HL-60 (cell line): ENCODE results near the gene MBTD1.

Experiments
- DNase-seq, 2 experiments: peaks; one replicate each; pipeline ENCODE4 v3.0.0-alpha.2; 2010 to 2020; ENCODE audit warnings: low read depth in 1 of 2, low spot score in 1 of 2
- H3K27ac ChIP-seq: fragments of 250-450 bp; sonication (Bioruptor Pico); replicated peaks from 2 replicates; pipeline ENCODE4 v1.5.1; 2020; ENCODE audit warnings: mild to moderate bottlenecking, moderate library complexity
- H3K27me3 ChIP-seq: fragments of 250-450 bp; sonication (Bioruptor Pico); 2 replicates; pipeline ENCODE4 v1.5.1; 2021; ENCODE audit warnings: mild to moderate bottlenecking, moderate library complexity; ENCODE audit not compliant: insufficient read depth, poor library complexity, severe bottlenecking
- H3K4me3 ChIP-seq: replicated peaks from 2 replicates; pipeline ENCODE4 v1.5.1; 2011; ENCODE audit warnings: mild to moderate bottlenecking, control low read depth, low read length; ENCODE audit not compliant: insufficient read depth
- GABPA ChIP-seq: IDR thresholded peaks from 2 replicates; pipeline ENCODE4 v1.6.1; 2012; ENCODE audit warnings: low read depth
- POLR2AphosphoS5 ChIP-seq: IDR thresholded peaks from 2 replicates; pipeline ENCODE4 v1.6.1; 2012; ENCODE audit warnings: low read depth
- SPI1 ChIP-seq: IDR thresholded peaks from 2 replicates; pipeline ENCODE4 v1.6.1; 2012; ENCODE audit warnings: low read depth, mild to moderate bottlenecking, borderline replicate concordance
- TF ChIP-seq, protein P1 (sequence below): IDR thresholded peaks from one replicate; pipeline ENCODE4 v1.5.1; 2011; ENCODE audit warnings: low read length, control low read depth, inconsistent platforms; ENCODE audit not compliant: insufficient read depth
- TF ChIP-seq, protein P2 (sequence below): IDR thresholded peaks from 2 replicates; pipeline ENCODE4 v1.6.1; 2012; ENCODE audit warnings: low read depth; ENCODE audit not compliant: insufficient replicate concordance

Gene MBTD1

DNA sequence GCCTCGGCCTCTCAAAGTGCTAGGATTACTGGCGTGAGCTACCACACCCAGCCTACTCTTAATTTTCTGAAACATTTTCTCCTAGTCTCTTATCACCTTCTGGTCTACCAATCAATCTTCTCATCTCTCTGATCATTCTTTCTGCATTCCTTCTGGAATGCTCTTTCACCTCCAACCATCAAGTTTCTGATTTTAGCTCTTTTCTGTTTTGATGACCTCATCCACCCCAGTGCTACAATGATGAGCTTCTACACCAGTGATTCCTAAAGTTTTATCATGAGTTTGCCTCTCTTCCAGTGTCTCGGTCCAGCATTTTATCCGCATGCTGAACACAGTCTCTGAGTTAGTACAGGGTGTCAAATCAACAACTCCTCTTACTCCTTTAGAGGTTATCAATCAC, 62.1 kb downstream of the MBTD1 start:
- Histone ChIP-seq H3K27ac (no peak overlapping the region), H3K27me3 (no peaks in the 10 kb centered on the region), H3K4me3 (no peak overlapping the region)
- DNase-seq, result no peak
- TF ChIP-seq SPI1 (no peak), POLR2AphosphoS5 (no peak), GABPA (no peak)
- TF ChIP-seq, protein P1, sequence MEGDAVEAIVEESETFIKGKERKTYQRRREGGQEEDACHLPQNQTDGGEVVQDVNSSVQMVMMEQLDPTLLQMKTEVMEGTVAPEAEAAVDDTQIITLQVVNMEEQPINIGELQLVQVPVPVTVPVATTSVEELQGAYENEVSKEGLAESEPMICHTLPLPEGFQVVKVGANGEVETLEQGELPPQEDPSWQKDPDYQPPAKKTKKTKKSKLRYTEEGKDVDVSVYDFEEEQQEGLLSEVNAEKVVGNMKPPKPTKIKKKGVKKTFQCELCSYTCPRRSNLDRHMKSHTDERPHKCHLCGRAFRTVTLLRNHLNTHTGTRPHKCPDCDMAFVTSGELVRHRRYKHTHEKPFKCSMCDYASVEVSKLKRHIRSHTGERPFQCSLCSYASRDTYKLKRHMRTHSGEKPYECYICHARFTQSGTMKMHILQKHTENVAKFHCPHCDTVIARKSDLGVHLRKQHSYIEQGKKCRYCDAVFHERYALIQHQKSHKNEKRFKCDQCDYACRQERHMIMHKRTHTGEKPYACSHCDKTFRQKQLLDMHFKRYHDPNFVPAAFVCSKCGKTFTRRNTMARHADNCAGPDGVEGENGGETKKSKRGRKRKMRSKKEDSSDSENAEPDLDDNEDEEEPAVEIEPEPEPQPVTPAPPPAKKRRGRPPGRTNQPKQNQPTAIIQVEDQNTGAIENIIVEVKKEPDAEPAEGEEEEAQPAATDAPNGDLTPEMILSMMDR, result no peak
- TF ChIP-seq, protein P2, sequence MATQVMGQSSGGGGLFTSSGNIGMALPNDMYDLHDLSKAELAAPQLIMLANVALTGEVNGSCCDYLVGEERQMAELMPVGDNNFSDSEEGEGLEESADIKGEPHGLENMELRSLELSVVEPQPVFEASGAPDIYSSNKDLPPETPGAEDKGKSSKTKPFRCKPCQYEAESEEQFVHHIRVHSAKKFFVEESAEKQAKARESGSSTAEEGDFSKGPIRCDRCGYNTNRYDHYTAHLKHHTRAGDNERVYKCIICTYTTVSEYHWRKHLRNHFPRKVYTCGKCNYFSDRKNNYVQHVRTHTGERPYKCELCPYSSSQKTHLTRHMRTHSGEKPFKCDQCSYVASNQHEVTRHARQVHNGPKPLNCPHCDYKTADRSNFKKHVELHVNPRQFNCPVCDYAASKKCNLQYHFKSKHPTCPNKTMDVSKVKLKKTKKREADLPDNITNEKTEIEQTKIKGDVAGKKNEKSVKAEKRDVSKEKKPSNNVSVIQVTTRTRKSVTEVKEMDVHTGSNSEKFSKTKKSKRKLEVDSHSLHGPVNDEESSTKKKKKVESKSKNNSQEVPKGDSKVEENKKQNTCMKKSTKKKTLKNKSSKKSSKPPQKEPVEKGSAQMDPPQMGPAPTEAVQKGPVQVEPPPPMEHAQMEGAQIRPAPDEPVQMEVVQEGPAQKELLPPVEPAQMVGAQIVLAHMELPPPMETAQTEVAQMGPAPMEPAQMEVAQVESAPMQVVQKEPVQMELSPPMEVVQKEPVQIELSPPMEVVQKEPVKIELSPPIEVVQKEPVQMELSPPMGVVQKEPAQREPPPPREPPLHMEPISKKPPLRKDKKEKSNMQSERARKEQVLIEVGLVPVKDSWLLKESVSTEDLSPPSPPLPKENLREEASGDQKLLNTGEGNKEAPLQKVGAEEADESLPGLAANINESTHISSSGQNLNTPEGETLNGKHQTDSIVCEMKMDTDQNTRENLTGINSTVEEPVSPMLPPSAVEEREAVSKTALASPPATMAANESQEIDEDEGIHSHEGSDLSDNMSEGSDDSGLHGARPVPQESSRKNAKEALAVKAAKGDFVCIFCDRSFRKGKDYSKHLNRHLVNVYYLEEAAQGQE, result no peak

DNA sequence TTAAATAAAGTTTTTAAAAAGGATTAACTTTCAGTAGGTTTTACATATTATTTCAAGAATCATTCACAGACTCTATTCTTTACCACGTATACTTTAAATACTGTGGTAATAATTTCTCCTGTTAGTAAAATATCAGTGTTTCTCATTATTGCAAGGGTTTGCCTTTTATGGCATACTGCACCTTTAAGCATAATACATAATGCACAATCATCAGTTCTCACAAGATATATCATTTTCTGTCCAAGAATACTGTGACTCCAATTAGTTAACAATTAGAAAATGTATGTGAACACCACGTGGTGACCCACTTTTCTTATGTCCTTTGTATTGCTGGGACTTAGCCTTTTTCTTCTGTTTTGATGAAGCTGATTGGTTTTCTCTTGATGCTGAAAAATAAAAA, 68.0 kb downstream of the MBTD1 start:
- Histone ChIP-seq H3K27ac (no peak overlapping the region), H3K27me3 (no peaks in the 10 kb centered on the region), H3K4me3 (no peak overlapping the region)
- DNase-seq, result no peak
- TF ChIP-seq, protein P1, result no peak
- TF ChIP-seq GABPA, result no peak
- TF ChIP-seq, protein P2, result no peak
- TF ChIP-seq SPI1, result no peak
- no peak for TF ChIP-seq POLR2AphosphoS5

DNA sequence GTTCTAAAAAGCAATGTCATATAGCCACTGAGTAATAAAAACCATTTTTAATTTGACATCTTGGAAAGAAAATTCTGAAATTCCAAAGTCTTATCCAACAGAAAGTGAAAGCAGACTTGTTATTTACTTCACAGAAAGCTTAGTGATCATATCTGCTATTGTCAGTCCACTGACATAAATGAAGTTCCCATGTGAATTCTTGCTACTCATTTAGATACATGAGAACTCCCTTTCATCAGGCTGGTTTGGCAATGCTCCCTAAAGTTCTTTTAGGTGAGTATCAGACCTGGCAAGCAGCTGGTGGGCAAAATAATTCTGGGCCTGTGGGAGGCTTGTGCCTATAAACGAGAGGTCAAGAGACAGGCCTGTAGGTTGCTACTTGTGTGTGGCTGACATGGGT, 70.2 kb downstream of the MBTD1 start:
- no peaks in the 10 kb centered on the region for H3K27me3 ChIP-seq
- H3K4me3 ChIP-seq, result no peak overlapping the region
- TF ChIP-seq SPI1 (no peak), GABPA (no peak), POLR2AphosphoS5 (no peak)
- TF ChIP-seq, protein P2, result no peak
- TF ChIP-seq, protein P1, result no peak
- no peak for DNase-seq
- H3K27ac ChIP-seq, result no peak overlapping the region
